ENCODE data around the gene ERBIN.

DNA sequence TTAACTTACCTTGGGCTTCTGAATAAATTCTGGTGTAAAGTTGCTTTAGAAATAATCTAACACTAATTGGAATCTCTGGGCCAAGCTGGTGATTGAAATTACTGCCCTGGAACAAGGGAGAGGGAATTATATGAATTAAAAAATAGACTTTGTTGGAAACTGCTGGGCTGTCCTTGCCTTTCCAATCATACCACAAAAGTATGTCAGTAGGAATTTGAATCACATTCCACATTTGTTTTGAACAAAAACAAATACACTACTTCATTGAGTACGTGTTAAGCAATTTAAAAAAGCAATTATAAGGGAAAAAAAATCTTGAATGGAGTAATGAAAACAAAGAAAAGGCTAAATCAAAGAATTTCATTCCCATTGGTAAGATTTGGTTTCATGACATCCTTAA is 115.3 kb downstream of the ERBIN start:
- TF ChIP-seq, protein P1, sequence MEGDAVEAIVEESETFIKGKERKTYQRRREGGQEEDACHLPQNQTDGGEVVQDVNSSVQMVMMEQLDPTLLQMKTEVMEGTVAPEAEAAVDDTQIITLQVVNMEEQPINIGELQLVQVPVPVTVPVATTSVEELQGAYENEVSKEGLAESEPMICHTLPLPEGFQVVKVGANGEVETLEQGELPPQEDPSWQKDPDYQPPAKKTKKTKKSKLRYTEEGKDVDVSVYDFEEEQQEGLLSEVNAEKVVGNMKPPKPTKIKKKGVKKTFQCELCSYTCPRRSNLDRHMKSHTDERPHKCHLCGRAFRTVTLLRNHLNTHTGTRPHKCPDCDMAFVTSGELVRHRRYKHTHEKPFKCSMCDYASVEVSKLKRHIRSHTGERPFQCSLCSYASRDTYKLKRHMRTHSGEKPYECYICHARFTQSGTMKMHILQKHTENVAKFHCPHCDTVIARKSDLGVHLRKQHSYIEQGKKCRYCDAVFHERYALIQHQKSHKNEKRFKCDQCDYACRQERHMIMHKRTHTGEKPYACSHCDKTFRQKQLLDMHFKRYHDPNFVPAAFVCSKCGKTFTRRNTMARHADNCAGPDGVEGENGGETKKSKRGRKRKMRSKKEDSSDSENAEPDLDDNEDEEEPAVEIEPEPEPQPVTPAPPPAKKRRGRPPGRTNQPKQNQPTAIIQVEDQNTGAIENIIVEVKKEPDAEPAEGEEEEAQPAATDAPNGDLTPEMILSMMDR (IDR thresholded peaks at IDR 0.05; ENCODE audit: poor library complexity): no peak
- TF ChIP-seq EZH2 (IDR thresholded peaks at IDR 0.05; ENCODE audit: borderline replicate concordance) (no peak), EZH2phosphoT487 (IDR thresholded peaks at IDR 0.05; ENCODE audit: low read depth, severe bottlenecking, unreplicated experiment) (no peak)

All from hepatocyte (in vitro differentiated cells).